ENCODE measurements around the gene TXNRD2.
A peak's percentile ranks its signal among the peaks of the same experiment; 100 is the strongest.

TXNRD2 gene

GRCh38 chr22:19855504-19856409 lies 85.9 kb downstream of the TXNRD2 start:
- FAIRE-seq (peak; percentile 40), DNase-seq (ENCODE audit: insufficient read length) (no peak)
- TF ChIP-seq TAF1 (IDR thresholded peaks at IDR 0.05; ENCODE audit: borderline replicate concordance, low read depth, low read length) (0 out of 2 replicates have a peak, but pooled peaks have one; percentile 45), POLR2AphosphoS5 (IDR thresholded peaks at IDR 0.05; ENCODE audit: low read depth, low read length) (peak; percentile 63; the same call in 1 of the 2 replicates), POLR2A (IDR thresholded peaks at IDR 0.05; ENCODE audit: low read depth, low read length) (no peak)

DNA sequence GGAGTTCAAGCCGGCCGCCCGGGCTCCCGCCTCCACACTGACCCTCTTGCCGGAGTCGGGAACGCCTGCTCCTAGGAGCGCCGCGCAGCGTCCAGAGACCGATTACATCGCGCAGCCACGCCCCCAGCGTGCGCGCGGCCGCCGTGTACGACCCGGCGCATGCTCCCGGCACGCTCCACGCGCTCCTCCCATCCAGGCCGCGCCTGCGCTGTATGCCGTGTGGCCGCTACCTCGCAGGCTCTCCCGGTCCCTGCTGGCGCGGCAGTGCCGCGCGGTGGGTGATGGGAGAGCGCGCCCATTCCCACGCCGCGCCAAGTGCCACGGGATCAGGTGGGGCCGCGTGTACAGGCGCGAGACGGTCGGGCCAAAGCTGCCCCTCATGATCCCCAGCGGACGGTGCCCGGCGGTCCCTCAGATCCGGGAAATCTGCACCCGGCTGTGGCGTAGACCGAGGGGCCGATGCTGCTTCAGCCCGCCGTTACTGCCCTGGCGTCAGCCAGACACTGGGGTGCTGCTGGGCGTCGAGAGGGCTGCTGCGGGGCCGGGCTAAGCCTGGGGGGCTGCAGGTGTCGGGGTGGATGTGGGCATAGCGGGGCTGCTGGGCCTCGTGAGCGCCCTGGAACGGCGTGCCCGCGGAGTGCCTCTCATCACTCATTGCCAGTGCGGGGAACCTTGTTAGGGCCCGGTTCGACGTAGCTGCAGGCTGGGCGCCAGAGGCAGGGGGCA lies 86.7 kb downstream of the TXNRD2 start, which contains the start of the genes GNB1L and RTL10:
Gene GNB1L (minus strand): TSS at position 97 of the 726 bp plus-strand sequence. CDS start 33,519 bp downstream, outside the sequence.
Gene RTL10 (minus strand): TSS at position 97 of the 726 bp plus-strand sequence. CDS start 2,613 bp downstream, outside the sequence.
- peak; percentile 99 for FAIRE-seq
- DNase-seq (ENCODE audit: insufficient read length) = peak; percentile 95
- peak; percentile 90 for TF ChIP-seq POLR2AphosphoS5 (IDR thresholded peaks at IDR 0.05; ENCODE audit: low read depth, low read length)
- peak; percentile 92 for TF ChIP-seq POLR2A (IDR thresholded peaks at IDR 0.05; ENCODE audit: low read depth, low read length)
- peak; percentile 85 for TF ChIP-seq TAF1 (IDR thresholded peaks at IDR 0.05; ENCODE audit: borderline replicate concordance, low read depth, low read length)

DNA sequence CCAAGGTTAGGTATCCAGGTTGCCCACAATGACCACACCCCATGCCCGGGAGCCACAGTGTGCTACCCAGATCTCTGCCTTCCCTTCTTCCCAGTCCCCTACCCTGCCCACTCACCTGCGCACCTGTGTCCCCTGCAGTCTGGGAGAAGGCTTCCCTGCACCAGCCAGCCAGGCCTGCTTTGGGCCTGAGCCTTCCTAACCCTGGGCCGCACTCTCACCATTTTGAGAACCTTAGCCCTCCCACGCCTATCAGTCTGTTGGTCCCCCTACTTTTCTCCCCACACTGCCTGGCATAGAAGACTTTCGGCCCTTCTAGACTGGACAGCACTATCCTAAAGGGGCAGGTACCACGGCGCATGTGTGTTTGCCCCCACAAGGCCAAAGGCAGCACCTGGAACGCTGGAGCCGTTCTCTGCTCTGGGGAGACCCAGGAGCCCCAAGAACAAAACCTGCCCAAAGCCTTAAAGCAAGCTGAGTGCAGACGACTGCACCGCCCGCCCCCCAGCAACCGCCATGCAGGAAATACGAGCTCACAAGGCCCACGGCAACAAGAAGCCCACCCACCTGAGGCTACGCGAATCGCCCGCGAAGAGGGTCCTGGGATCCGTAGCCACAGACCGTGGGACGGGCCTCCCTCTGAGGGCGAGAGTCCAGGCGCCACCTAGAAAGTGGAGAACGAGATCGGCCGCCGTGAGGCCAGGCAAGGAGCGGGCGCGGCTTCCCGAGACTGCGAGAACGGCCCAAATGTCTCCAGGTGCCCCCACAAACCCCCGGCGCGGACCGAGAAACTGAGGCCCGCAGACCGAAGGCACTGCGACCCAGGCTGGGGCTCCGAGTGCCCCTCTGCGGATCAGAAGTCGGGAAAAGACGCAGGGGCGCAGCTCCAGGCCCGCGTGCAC lies 87.5 kb downstream of the TXNRD2 start:
- FAIRE-seq (no peak), DNase-seq (ENCODE audit: insufficient read length) (no peak)
- TF ChIP-seq POLR2A (IDR thresholded peaks at IDR 0.05; ENCODE audit: low read depth, low read length) (no peak; the same call in 1 of the 2 replicates), POLR2AphosphoS5 (IDR thresholded peaks at IDR 0.05; ENCODE audit: low read depth, low read length) (no peak), TAF1 (IDR thresholded peaks at IDR 0.05; ENCODE audit: borderline replicate concordance, low read depth, low read length) (no peak; the same call in 1 of the 2 replicates)

DNA sequence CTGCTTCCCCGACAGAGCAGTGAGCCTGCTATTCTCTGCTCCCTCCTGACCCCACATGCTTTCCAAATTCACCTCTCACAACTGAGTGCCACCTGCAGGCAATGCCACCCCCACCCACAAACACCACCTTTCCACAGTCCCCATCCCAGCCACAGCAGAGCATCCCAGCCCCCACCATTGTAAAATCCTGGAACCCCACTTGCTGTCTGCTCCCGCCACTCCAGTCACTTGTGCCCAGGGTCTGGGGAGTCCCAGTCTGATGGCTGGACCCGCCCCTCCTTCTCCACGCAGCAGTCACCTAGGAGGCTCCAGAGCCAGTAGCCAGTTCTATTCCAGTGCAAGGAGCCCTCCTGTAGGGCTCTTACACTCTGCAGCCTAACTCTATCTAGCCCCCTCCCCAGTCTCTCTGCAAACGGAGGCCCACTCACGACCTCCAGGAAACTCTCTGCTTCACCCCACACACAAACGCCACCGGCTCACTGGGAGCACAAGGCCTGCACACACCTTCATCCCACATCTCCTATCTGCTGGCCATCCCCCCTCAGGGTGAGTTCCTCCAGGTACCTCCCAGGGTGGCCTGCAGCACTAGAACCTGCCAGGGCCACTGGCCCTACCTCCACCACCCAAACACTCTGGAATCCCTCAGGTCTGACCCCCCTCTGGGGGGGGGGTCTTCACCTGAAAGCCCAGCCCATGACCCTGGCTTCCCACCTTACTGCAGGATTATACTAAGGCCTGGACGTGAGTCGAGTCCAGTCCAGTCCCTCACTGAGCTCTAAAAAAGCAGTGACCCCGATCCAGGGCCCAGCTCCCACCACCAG lies 88.3 kb downstream of the TXNRD2 start:
- no peak for DNase-seq (ENCODE audit: insufficient read length)
- TF ChIP-seq POLR2A (IDR thresholded peaks at IDR 0.05; ENCODE audit: low read depth, low read length) (peak; percentile 20; the same call in 1 of the 2 replicates), POLR2AphosphoS5 (IDR thresholded peaks at IDR 0.05; ENCODE audit: low read depth, low read length) (no peak), TAF1 (IDR thresholded peaks at IDR 0.05; ENCODE audit: borderline replicate concordance, low read depth, low read length) (no peak)

GRCh38 chr22:19852177-19852781 lies 89.3 kb downstream of the TXNRD2 start:
- no peak for TF ChIP-seq TAF1 (IDR thresholded peaks at IDR 0.05; ENCODE audit: borderline replicate concordance, low read depth, low read length)
- TF ChIP-seq POLR2AphosphoS5 (IDR thresholded peaks at IDR 0.05; ENCODE audit: low read depth, low read length) = no peak
- no peak for TF ChIP-seq POLR2A (IDR thresholded peaks at IDR 0.05; ENCODE audit: low read depth, low read length)
- FAIRE-seq (no peak), DNase-seq (ENCODE audit: insufficient read length) (no peak)

More for the DNA sequence above, 88.3 kb downstream of the TXNRD2 start:
- FAIRE-seq = no peak

- TF ChIP-seq TAF1 (IDR thresholded peaks at IDR 0.05; ENCODE audit: borderline replicate concordance, low read depth, low read length) = no peak
- no peak for TF ChIP-seq POLR2AphosphoS5 (IDR thresholded peaks at IDR 0.05; ENCODE audit: low read depth, low read length)
- TF ChIP-seq POLR2A (IDR thresholded peaks at IDR 0.05; ENCODE audit: low read depth, low read length) = no peak
- FAIRE-seq = no peak
- DNase-seq (ENCODE audit: insufficient read length) = no peak
These were observed 90.1 kb downstream of the TXNRD2 start for GRCh38 chr22:19851291-19852176.

DNA sequence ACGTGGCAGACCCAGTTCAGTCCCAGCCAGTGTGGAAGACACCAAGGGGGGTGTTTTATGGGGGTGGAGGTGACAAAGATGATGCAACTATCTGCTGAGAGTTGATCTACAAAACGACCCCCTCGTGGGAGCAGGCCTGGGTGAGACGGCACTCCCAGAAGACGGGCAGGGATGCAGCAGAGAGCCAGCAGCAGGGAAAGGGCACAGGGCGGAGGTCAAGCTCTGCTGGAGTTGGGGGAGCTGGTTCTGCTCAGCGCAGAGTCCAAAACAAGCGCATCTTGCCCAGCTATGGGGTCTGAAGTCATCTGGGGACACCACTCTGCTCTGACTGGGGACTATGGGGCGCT lies 90.9 kb downstream of the TXNRD2 start:
- DNase-seq (ENCODE audit: insufficient read length) (no peak), FAIRE-seq (no peak)
- TF ChIP-seq POLR2A (IDR thresholded peaks at IDR 0.05; ENCODE audit: low read depth, low read length) (no peak), POLR2AphosphoS5 (IDR thresholded peaks at IDR 0.05; ENCODE audit: low read depth, low read length) (no peak), TAF1 (IDR thresholded peaks at IDR 0.05; ENCODE audit: borderline replicate concordance, low read depth, low read length) (no peak)

DNA sequence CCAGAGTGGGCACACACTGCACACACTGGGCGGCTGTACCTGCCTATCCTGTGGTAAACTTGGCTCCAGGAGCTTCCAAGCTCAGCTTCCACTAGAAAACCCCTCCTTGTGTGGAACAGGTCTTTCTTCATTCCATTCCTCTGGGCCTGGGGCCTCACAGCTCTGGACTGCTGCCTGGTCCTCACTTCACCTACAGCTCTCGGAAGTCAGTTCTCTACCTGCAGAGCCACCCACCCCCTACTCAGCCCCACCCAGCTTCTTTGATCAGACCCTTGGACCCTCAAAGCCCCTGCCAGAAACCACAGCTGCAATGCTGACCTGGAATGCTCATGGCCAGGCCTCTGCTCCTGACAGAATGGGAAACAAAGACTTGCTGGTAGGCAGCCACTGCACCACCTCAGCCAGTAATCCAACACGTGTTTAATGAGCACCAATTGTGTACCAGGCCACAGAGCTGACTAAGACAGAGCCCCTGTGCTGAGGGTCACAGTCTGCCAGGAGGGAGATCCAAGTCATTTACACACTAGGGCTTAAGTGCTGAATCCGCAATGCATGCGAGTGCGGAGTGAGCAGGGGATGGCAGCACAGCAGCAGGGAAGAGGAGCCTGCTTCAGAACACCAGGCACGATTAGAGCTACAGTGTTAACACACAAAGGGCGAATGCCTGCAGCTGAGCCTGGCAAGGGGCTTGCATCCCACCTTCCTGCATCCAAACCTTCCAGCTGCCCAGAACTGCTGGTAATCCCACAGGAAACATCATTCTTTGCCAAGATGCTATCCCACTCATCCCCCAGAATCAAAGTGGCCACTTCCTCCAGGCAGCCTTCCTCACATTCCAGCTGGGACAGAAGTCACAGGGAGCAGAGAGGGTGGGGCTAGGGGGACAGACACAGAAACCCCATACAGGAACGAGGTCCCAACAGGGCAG lies 91.5 kb downstream of the TXNRD2 start:
- FAIRE-seq = no peak
- DNase-seq (ENCODE audit: insufficient read length) = no peak
- no peak for TF ChIP-seq TAF1 (IDR thresholded peaks at IDR 0.05; ENCODE audit: borderline replicate concordance, low read depth, low read length)
- TF ChIP-seq POLR2AphosphoS5 (IDR thresholded peaks at IDR 0.05; ENCODE audit: low read depth, low read length) = no peak; the same call in 1 of the 2 replicates
- no peak for TF ChIP-seq POLR2A (IDR thresholded peaks at IDR 0.05; ENCODE audit: low read depth, low read length)
